Measurements from ENCODE around the gene CLECL1. TPM values are rescaled to one million over a fixed set of nuclear protein-coding genes. Genes with fewer than 3 reads are reported as not detected.

The CLECL1 gene
- total RNA-seq, 1 donor from 2014 or later, result not detected

GRCh38 chr12:9736936-9737705 lies 4.2 kb upstream of the CLECL1 start:
- H3K9me3 Mint-ChIP-seq (ENCODE audit: unreplicated experiment), result peaks cover 5% of the 10 kb centered on the region
- H3K4me1 Mint-ChIP-seq (ENCODE audit: low read depth, unreplicated experiment), result no peaks in the 10 kb centered on the region
- peaks cover 1% of the 10 kb centered on the region for H3K27me3 Mint-ChIP-seq (ENCODE audit: unreplicated experiment)
- H3K4me3 Mint-ChIP-seq (ENCODE audit: unreplicated experiment), result no peak overlapping the region
- DNase-seq, result no peak
- no peaks in the 10 kb centered on the region for H3K36me3 Mint-ChIP-seq (ENCODE audit: unreplicated experiment)
- no peak for TF ChIP-seq CTCF (IDR thresholded peaks at IDR 0.05; ENCODE audit: partially characterized antibody, unreplicated experiment)
- no peak overlapping the region for H3K27ac Mint-ChIP-seq (ENCODE audit: unreplicated experiment)

- TF ChIP-seq CTCF (IDR thresholded peaks at IDR 0.05; ENCODE audit: partially characterized antibody, unreplicated experiment), result no peak
- H3K36me3 Mint-ChIP-seq (ENCODE audit: unreplicated experiment), result no peaks in the 10 kb centered on the region
- H3K4me3 Mint-ChIP-seq (ENCODE audit: unreplicated experiment), result no peak overlapping the region
- H3K27ac Mint-ChIP-seq (ENCODE audit: unreplicated experiment), result no peak overlapping the region
- no peaks in the 10 kb centered on the region for H3K4me1 Mint-ChIP-seq (ENCODE audit: low read depth, unreplicated experiment)
- no peak for DNase-seq
- H3K27me3 Mint-ChIP-seq (ENCODE audit: unreplicated experiment), result peaks cover 1% of the 10 kb centered on the region
- H3K9me3 Mint-ChIP-seq (ENCODE audit: unreplicated experiment), result peaks cover 5% of the 10 kb centered on the region
Observed at GRCh38 chr12:9735601-9736000, 2.7 kb upstream of the CLECL1 start.

GRCh38 chr12:9731797-9732196 lies 1.1 kb downstream of the CLECL1 start:
- Mint-ChIP-seq H3K27ac (ENCODE audit: unreplicated experiment) (no peak overlapping the region), H3K4me3 (ENCODE audit: unreplicated experiment) (no peak overlapping the region), H3K27me3 (ENCODE audit: unreplicated experiment) (no peaks in the 10 kb centered on the region), H3K4me1 (ENCODE audit: low read depth, unreplicated experiment) (no peaks in the 10 kb centered on the region), H3K9me3 (ENCODE audit: unreplicated experiment) (no peaks in the 10 kb centered on the region), H3K36me3 (ENCODE audit: unreplicated experiment) (no peaks in the 10 kb centered on the region)
- DNase-seq, result no peak
- TF ChIP-seq CTCF (IDR thresholded peaks at IDR 0.05; ENCODE audit: partially characterized antibody, unreplicated experiment), result no peak

- DNase-seq, result no peak
- no peak overlapping the region for H3K4me3 Mint-ChIP-seq (ENCODE audit: unreplicated experiment)
- H3K27ac Mint-ChIP-seq (ENCODE audit: unreplicated experiment), result no peak overlapping the region
- H3K4me1 Mint-ChIP-seq (ENCODE audit: low read depth, unreplicated experiment), result no peaks in the 10 kb centered on the region
- no peaks in the 10 kb centered on the region for H3K9me3 Mint-ChIP-seq (ENCODE audit: unreplicated experiment)
- no peak for TF ChIP-seq CTCF (IDR thresholded peaks at IDR 0.05; ENCODE audit: partially characterized antibody, unreplicated experiment)
- no peaks in the 10 kb centered on the region for H3K27me3 Mint-ChIP-seq (ENCODE audit: unreplicated experiment)
- H3K36me3 Mint-ChIP-seq (ENCODE audit: unreplicated experiment), result no peaks in the 10 kb centered on the region
Observed at GRCh38 chr12:9731393-9731792, 1.5 kb downstream of the CLECL1 start.

- H3K4me3 Mint-ChIP-seq (ENCODE audit: unreplicated experiment), result no peak overlapping the region
- H3K27me3 Mint-ChIP-seq (ENCODE audit: unreplicated experiment), result no peaks in the 10 kb centered on the region
- no peak overlapping the region for H3K27ac Mint-ChIP-seq (ENCODE audit: unreplicated experiment)
- H3K36me3 Mint-ChIP-seq (ENCODE audit: unreplicated experiment), result no peaks in the 10 kb centered on the region
- H3K9me3 Mint-ChIP-seq (ENCODE audit: unreplicated experiment), result no peaks in the 10 kb centered on the region
- H3K4me1 Mint-ChIP-seq (ENCODE audit: low read depth, unreplicated experiment), result no peaks in the 10 kb centered on the region
- no peak for TF ChIP-seq CTCF (IDR thresholded peaks at IDR 0.05; ENCODE audit: partially characterized antibody, unreplicated experiment)
- no peak for DNase-seq
Observed at GRCh38 chr12:9730591-9730990, 2.3 kb downstream of the CLECL1 start.

Measured in glutamatergic neuron (in vitro differentiated cells).